DMS53 (cell line): ENCODE results near the gene SOHLH1.
"Not testable (repeated sequence)": the region's sequence is repeated elsewhere in the genome, so short reads cannot be mapped to it uniquely, and the experiment has no call there.

Experiments used
- DNase-seq: peaks from one replicate; lab custom pipeline; 2025; lab: John Stamatoyannopoulos, UW

The SOHLH1 gene

DNA sequence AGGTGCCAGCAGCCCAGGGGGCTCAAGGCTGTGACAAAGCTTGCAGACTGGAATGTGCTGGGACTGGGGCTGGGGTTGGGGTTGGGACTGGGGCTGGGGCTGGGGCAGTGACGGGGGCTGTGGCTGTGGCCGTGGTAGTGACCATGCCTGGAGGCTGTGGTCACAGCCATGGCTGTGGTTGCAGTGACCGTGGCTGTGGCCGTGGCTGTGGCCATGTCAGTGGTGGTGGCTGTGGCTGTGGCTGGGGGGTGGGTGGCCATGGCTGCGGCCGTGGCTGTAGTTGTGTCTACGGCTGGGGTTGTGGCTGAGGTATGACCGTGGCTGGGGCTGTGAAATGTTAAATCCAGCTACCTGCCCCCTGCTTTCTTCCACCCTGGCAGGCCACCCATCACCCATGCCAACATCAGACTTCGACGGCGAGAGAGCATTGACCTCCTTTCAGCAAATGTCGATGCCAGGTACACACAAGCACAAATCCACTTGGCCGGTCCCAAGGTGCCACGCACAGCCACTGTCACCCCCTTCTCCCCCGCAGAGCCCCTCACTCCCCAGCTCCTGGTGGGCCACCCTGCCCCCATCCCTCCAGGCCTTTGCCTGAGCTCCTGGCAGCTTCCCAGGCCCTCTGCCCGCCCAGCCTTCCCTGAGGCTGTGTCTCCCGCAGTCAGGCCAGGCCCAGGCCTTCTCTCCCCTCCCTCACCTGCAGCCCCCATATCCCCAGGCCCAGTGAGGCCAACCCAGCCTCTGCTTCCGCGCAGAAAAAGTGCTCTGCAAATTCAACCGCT is 20.9 kb downstream of the SOHLH1 start:
- DNase-seq: no peak

DNA sequence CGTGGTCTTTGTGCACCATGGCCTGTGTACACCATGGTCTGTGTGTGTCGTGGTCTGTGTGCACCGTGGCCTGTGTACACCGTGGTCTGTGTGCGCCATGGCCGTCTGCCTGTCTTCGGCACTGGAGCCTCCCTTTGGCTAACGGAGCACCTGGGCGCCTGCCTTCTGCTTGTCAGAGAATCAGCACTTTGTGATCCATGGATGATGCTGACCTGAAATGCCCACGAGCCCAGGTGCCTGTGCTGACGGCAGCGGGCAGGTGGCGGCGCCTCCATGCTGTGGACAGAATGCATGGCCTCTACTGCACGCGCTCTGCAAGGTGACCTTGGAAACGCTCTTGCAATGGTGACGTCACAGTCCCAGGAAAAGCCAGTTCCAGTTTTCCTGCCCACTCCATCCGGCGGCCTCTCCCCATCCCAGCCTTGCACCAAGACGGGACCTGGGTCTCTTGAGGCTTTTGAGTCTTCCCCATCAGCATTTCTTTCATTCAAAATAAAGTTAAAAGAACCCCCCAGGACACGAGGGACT is 21.6 kb downstream of the SOHLH1 start:
- peak; percentile 40 for DNase-seq

DNA sequence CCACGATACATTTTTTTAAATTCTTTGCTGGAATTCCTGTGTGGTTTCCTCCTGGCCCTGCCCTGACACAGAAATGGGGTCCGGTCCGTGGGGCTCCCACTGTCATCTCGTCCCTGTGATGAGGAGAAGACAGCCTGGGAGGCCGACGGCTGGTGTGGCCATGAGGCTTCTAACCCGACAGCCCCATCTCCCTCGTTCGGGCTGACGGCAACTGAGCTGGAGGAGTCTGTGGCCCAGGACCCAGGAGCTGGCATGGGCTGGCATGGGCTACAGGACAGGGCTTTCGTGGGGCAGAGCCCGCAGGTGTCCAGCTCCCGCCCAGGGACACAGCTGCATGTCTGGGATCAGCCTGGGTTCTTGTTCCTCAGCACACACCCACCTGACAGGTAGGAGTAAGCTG is 22.4 kb downstream of the SOHLH1 start:
- DNase-seq: no peak

GRCh38 chr9:135674977-135675376 is 24.3 kb downstream of the SOHLH1 start:
- DNase-seq: no peak

DNA sequence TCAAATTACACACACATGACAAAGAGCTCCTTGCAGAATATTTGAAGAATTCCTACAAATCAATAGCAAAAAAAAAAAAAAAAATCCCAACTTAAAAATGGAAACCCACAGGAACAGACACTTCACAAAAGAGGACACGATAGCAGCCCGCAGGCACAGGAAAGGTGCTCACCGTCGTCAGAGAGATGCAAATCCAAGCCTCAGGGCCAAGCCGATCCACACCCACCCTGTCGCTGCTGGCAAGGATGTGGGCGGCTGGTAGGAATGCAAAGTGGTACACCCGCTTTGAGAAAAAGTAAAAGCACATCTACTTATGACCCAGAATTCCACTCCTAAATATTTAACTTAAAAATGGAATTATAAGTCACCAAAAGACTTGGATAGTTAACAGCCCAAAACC is 25.3 kb downstream of the SOHLH1 start:
- no peak for DNase-seq

DNA sequence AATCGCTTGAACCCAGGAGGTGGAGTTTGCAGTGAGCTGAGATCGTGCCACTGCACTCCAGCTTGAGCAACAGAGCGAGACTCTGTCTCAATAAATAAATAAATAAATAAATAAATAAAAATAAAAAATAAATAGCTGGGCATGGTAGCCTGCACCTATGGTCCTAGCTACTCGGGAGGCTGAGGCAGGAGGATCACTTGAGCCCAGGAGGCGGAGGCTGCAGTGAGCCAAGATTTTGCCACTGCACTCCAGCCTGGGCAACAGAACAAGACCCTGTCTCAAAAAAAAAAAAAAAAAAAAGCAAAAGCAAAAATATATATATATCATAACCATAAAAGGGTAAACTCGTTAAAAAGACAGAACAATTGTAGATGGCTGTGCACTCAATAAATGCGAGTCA is 26.5 kb downstream of the SOHLH1 start:
- not testable (repeated sequence) for DNase-seq

DNA sequence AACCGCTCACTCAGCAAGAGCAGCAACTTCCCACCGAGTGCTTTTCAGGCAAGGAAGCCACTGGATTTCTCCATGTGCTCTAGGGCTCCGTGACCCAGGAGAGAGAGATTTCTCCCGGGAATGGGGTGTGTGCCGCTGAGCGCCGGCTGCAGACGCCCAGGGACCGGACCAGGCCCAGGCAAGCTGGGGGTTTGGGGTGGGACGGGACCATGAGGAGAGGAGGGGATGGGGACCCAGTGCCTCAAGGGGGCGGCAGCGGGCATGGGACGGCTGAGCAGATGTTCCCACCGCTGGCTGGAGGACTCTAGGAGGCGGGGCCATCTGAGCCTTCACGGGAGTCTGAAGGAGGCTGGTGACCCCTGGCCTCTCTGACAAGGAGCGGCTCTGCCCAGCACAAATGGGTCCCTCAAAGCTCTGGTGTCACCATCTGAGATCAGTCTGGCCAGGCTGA is 27.7 kb downstream of the SOHLH1 start:
- DNase-seq: no peak

DNA sequence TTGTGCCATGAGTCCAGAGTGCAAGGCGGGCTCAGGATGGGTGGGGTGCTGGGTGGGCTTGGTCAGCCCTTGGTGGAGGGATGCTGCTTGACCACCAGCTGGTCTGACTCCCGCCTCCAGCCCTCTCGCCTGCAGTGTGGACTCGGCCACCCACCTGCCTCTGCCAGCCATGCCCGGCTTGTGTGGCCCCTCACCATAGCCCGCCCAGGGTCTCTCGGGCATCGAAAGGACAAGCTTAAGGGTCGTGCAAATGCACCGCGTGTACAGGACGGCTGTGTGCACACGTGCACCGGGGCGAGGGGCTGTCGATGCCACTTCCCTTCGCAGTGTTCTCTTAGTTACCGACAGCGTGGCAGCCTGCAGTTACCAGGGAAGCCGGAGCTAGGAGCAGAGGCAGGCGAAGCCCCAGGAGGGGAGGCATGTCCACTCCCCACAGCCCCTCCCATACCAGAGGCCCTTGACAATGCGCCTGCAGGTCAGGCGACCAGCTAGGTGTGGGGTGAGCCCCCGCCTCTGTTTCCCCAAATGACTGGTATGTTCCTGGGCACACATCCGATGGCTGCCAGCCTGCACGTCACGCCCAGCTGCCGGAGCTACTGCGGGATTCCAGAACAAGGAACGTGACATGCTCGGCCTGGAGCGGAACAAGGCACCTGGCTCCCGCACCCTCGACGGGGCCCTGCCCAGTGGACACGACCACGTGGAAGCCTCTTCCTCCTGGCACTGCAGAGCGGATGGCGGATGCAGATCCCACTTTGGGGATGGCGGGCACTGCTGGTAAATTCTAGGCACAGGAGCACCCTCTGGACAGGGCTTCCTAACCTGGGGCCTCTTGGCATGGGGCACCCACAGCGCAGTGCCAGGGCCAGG is 28.3 kb downstream of the SOHLH1 start:
- no peak for DNase-seq

DNA sequence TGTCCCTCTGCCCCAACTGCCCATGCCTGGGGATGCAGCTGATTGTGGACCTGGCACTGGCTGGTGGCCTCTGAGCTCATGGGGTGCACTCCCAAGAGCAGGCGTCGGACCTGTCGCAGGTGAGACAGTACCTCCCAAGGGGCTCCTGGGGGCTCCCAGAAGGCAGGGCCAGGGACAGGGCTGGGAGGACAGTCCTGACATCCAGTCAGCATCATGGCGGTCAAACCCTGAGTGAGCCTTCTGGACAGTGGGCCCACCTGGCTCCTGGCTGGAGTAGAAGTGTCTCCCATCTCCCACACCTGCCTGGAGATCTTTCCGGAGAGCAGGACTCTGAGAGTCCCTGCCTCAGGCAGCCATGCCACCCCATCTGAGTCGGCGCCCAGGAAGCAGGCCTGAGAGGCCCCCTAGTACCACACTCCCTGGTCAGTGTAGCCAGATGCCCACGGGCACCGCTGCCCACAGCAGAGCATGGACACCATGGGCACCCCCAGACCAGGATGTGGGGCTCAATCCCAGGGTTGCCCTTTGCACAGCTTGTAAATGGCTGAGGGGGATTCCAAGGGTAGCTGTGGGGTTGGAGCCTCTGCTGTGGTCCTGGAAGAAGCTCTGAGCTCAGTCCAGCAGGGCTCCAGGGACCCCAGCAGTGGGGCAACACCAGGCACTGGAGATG is 29.5 kb downstream of the SOHLH1 start:
- DNase-seq: no peak

DNA sequence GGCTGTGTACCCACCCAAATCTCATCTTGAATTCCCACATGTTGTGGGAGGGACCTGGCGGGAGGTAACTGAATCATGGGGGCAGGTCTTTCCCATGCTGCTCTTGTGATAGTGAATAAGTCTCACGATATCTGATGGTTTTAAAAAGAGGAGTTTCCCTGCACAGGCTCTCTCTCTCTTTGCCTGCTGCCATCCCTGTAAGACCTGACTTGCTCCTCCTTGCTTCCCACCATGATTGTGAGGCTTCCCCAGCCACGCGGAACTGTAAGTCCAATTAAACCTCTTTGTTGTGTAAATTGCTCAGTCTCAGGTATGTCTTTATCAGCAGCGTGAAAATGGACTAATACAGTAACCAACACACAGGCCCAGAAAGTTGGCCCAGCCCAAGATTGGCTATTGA is 30.3 kb downstream of the SOHLH1 start:
- not testable (repeated sequence) for DNase-seq

DNA sequence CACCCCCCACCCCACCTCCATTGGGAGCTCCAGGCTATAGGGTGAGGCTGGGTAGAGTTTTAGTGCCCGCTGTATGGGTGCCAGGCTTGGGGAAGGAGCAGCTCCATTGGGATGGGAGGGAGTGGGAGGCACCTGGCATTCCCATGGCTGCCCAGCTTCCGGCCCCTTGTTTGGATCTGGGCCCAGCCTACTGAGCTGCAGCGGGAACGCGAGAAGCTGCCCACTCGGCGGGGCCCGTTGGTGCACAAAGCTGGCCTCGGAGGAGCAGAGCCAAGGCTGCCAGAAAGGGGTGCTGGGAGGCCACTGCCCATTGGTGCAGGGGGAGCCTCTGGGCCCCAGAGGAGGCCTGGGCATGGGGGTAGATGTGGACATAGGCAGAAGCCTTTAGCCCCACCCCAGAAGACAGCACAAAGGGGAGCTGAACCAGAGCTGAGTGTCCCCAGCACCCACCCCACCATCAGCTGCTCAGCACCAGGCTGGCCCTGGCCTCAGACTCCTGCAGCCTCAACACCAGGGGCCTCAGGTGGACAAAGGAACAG is 31.7 kb downstream of the SOHLH1 start:
- DNase-seq: no peak

GRCh38 chr9:135666534-135667462 is 32.5 kb downstream of the SOHLH1 start:
- DNase-seq: no peak

- no peak for DNase-seq
Observed at GRCh38 chr9:135665795-135666189, 33.5 kb downstream of the SOHLH1 start.

- no peak for DNase-seq
Observed at GRCh38 chr9:135664801-135665794, 34.2 kb downstream of the SOHLH1 start.

- DNase-seq: no peak
Observed at GRCh38 chr9:135664266-135664665, 35.0 kb downstream of the SOHLH1 start.

- no peak for DNase-seq
Observed at GRCh38 chr9:135663857-135664256, 35.4 kb downstream of the SOHLH1 start.

GRCh38 chr9:135663451-135663770 is 35.9 kb downstream of the SOHLH1 start:
- DNase-seq: no peak

GRCh38 chr9:135662758-135663450 is 36.4 kb downstream of the SOHLH1 start, which contains the start of gene LCN9:
TSS of gene LCN9 (plus strand) at chr9:135663309. CDS start at chr9:135663322, 13 bp downstream.
- DNase-seq: no peak
